ENCODE results near the gene CSPG5. TPM values are rescaled to one million over a fixed set of nuclear protein-coding genes. Genes with fewer than 3 reads are reported as not detected.

Gene CSPG5
- total and polyA plus RNA-seq, 8 donors: 0.08 to 0.40 (median 0.19) TPM

GRCh38 chr3:47603332-47603731 is 24.7 kb upstream of the CSPG5 start:
- TF ChIP-seq CTCF (IDR thresholded peaks at IDR 0.05): no peak
- Histone ChIP-seq H3K4me1 (no peaks in the 10 kb centered on the region), H3K9me3 (no peaks in the 10 kb centered on the region), H3K4me3 (no peak overlapping the region), H3K27ac (no peak overlapping the region), H3K36me3 (no peaks in the 10 kb centered on the region), H3K27me3 (no peaks in the 10 kb centered on the region)
- no peak for FAIRE-seq
- ATAC-seq: no peak
- intact Hi-C loops (cut with DNase I): no loop called here
- no peak for DNase-seq

- Histone ChIP-seq H3K4me3 (no peak overlapping the region), H3K27me3 (no peaks in the 10 kb centered on the region), H3K36me3 (no peaks in the 10 kb centered on the region), H3K9me3 (no peaks in the 10 kb centered on the region), H3K4me1 (no peaks in the 10 kb centered on the region), H3K27ac (no peak overlapping the region)
- no peak for TF ChIP-seq CTCF (IDR thresholded peaks at IDR 0.05)
- intact Hi-C loops (cut with DNase I): no loop called here
- no peak for FAIRE-seq
- WGBS, 2 donors: 94 to 98% methylated on average over 3 of the region's 3 CpGs
- ATAC-seq: no peak
- no peak for DNase-seq
Observed at GRCh38 chr3:47601281-47601680, 22.6 kb upstream of the CSPG5 start.

- no peak overlapping the region for H3K4me3 ChIP-seq
- ATAC-seq (no peak), FAIRE-seq (no peak), DNase-seq (no peak)
- H3K27ac ChIP-seq: no peak overlapping the region
- no peak for TF ChIP-seq CTCF (IDR thresholded peaks at IDR 0.05)
- no peaks in the 10 kb centered on the region for H3K9me3 ChIP-seq
- intact Hi-C loops (cut with DNase I): no loop called here
- H3K36me3 ChIP-seq: peaks cover 0 to 9% (median 0%) of the 10 kb centered on the region in 3 donors
- H3K27me3 ChIP-seq: no peaks in the 10 kb centered on the region
- WGBS, 2 donors: 80 to 81% methylated on average over 3 of the region's 3 CpGs
- no peaks in the 10 kb centered on the region for H3K4me1 ChIP-seq
Observed at GRCh38 chr3:47594792-47595191, 16.1 kb upstream of the CSPG5 start.

GRCh38 chr3:47592066-47592795 is 13.6 kb upstream of the CSPG5 start:
- H3K27ac ChIP-seq: no peak overlapping the region
- peaks cover 0 to 24% (median 9%) of the 10 kb centered on the region in 3 donors for H3K36me3 ChIP-seq
- no peak for FAIRE-seq
- no peak for ATAC-seq
- H3K27me3 ChIP-seq: no peaks in the 10 kb centered on the region
- H3K4me3 ChIP-seq: no peak overlapping the region
- H3K9me3 ChIP-seq: no peaks in the 10 kb centered on the region
- no peak for DNase-seq
- TF ChIP-seq CTCF (IDR thresholded peaks at IDR 0.05): no peak
- 95% methylated on average over 4 of the region's 4 CpGs for WGBS, 2 donors
- H3K4me1 ChIP-seq: no peaks in the 10 kb centered on the region
- intact Hi-C loops (cut with DNase I): no loop called here

- 90 to 96% methylated on average over 2 of the region's 2 CpGs for WGBS, 2 donors
- ATAC-seq: no peak
- Histone ChIP-seq H3K4me1 (no peaks in the 10 kb centered on the region), H3K27ac (no peak overlapping the region), H3K9me3 (no peaks in the 10 kb centered on the region), H3K4me3 (no peak overlapping the region), H3K27me3 (no peaks in the 10 kb centered on the region), H3K36me3 (peaks cover 0 to 29% (median 13%) of the 10 kb centered on the region in 3 donors)
- TF ChIP-seq CTCF (IDR thresholded peaks at IDR 0.05): no peak
- no peak for FAIRE-seq
- DNase-seq: no peak
- intact Hi-C loops (cut with DNase I): no loop called here
Observed at GRCh38 chr3:47590216-47590615, 11.6 kb upstream of the CSPG5 start.
